Panc1 (cell line): ENCODE data around the gene GTF2E1. TPM values are rescaled to one million over a fixed set of nuclear protein-coding genes. Genes with fewer than 3 reads are reported as not detected.

Source experiments
- ATAC-seq: fragments of 200-7000 bp; cut with Tn5 transposase; 2 replicates; pipeline ENCODE4 v1.9.1; 2020; ENCODE audit warnings: mild to moderate bottlenecking, moderate library complexity
- BruUV-seq: library from RNA; stranded (reverse); fragments of 400-500 nt; replicated peaks from 2 replicates; lab custom pipeline; 2021; lab: Mats Ljungman, UMichigan
- CTCF ChIA-PET: fragments of 300-600 bp; sonication (Branson Sonifier 250); formaldehyde crosslinking; loops from one replicate; lab custom pipeline; 2022; ENCODE audit warnings: antibody characterized with exemption; lab: Charles Lee
- POLR2A ChIA-PET: fragments of 300-600 bp; sonication (Branson Sonifier 250); formaldehyde crosslinking; loops from one replicate; lab custom pipeline; 2022; ENCODE audit warnings: antibody characterized with exemption; lab: Charles Lee
- DNase-seq: peaks from one replicate; pipeline ENCODE4 v3.0.0-alpha.2; 2010; ENCODE audit warnings: low read depth, low spot score
- H3K27ac ChIP-seq: 2 replicates; pipeline ENCODE4 v1.5.1; 2011; ENCODE audit warnings: mild to moderate bottlenecking, low read length, inconsistent platforms
- H3K27me3 ChIP-seq: fragments of 200-500 bp; sonication (Bioruptor generic); 2 replicates; pipeline ENCODE4 v1.6.0; 2014; ENCODE audit warnings: low read length, inconsistent platforms; ENCODE audit not compliant: control insufficient read depth, insufficient read depth
- H3K36me3 ChIP-seq: fragments of 200-500 bp; sonication (Bioruptor generic); 2 replicates; pipeline ENCODE4 v1.5.1; 2014; ENCODE audit warnings: inconsistent platforms, mild to moderate bottlenecking, low read length, moderate library complexity; ENCODE audit not compliant: control insufficient read depth, insufficient read depth
- H3K4me1 ChIP-seq: 2 replicates; pipeline ENCODE4 v1.5.1; 2011; ENCODE audit warnings: inconsistent platforms, mild to moderate bottlenecking, low read length, moderate library complexity; ENCODE audit not compliant: control insufficient read depth, insufficient read depth
- H3K4me3 ChIP-seq, 2 experiments: 2 replicates each; pipeline ENCODE4 v1.5.1; 2011 to 2012; ENCODE audit warnings: low read depth in 2 of 2, low read length in 2 of 2, mild to moderate bottlenecking in 2 of 2, inconsistent platforms in 1 of 2, moderate library complexity in 1 of 2
- H3K9me3 ChIP-seq: fragments of 200-500 bp; sonication (Bioruptor generic); 2 replicates; pipeline ENCODE4 v1.5.1; 2014; ENCODE audit warnings: low read depth, mild to moderate bottlenecking, inconsistent platforms, low read length, moderate library complexity; ENCODE audit not compliant: control insufficient read depth, insufficient read depth
- CTCF ChIP-seq: fragments of 450-650 bp; IDR thresholded peaks from 2 replicates; pipeline ENCODE4 v1.5.1; 2017; ENCODE audit warnings: mild to moderate bottlenecking
- POLR2AphosphoS5 ChIP-seq: IDR thresholded peaks from 2 replicates; pipeline ENCODE4 v1.6.1; 2012; ENCODE audit warnings: mild to moderate bottlenecking, low read depth, low read length, moderate library complexity
- REST ChIP-seq, 2 experiments: IDR thresholded peaks; 2 replicates each; pipeline ENCODE4 v1.6.1; 2011 to 2012; ENCODE audit warnings: low read depth in 2 of 2, control low read depth in 1 of 2, low read length in 1 of 2, mild to moderate bottlenecking in 1 of 2, moderate library complexity in 1 of 2; ENCODE audit not compliant: insufficient read depth in 1 of 2
- SIN3A ChIP-seq: IDR thresholded peaks from 2 replicates; pipeline ENCODE4 v1.6.1; 2012; ENCODE audit warnings: low read depth, mild to moderate bottlenecking, low read length, moderate library complexity, borderline replicate concordance; ENCODE audit not compliant: insufficient read depth
- TCF7L2 ChIP-seq: IDR thresholded peaks from 2 replicates; pipeline ENCODE4 v1.6.1; 2011; ENCODE audit warnings: mild to moderate bottlenecking, low read depth, low read length, inconsistent platforms
- in situ Hi-C: cut with HindIII; loops from 2 replicates; pipeline ENCODE4 v1.10.0; 2016; ENCODE audit warnings: low sequenced_read_pairs, low pct_unique_long_range_greater_than_20kb
- intact Hi-C: fragments of 100-400 bp; cut with micrococcal nuclease; formaldehyde crosslinking; loops from one replicate; pipeline ENCODE4 v1.10.0; 2022; ENCODE audit not compliant: unreplicated experiment
- total RNA-seq: library from RNA; stranded (reverse); gene quantifications from one replicate; pipeline ENCODE4 v1.2.1, GENCODE V29; 2021; ENCODE audit not compliant: unreplicated experiment

Gene GTF2E1
- total RNA-seq, 1 experiment from 2014 or later, result 32.0 TPM

DNA sequence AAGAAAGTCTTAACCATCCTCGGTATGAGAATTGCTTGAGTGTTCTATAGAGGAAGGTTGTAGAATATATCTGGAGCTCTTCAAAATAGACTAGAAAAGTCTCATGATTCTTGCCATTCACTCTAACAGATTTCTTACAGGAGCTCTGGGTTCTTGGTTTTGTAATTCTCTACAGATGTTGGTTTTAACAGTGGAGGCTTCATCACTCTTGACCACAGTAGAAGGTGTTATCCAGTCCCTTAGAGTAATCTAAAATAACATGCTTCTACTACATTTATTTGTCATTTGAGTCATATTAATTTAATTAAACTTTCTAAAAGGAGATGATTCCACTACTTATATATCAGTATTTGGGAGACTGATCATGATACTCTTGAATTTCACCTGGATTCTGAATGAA, 9.7 kb downstream of the GTF2E1 start:
- BruUV-seq, result no TSS peak
- POLR2A ChIA-PET, result no interaction called here
- CTCF ChIA-PET, result no interaction called here

DNA sequence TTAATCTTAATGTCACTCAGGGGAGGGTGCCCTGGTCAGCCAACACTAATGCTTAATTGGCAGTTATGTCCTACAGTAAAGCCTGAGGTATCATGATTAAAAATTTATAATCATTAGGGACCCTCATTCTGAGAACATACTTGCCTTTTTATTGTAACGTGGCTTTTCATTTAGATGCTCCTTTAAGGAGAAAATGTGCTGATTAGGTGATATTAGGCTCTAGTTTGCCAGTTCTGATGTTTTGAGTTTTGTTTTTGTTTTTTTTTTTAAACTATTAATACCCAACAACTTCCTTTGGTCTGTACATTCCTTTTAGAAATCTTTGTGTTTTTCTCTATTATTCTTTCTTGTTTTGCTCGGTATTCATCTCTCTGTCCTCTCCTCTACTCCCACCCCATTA, 10.3 kb downstream of the GTF2E1 start:
- no TSS peak for BruUV-seq
- Histone ChIP-seq H3K9me3 (no peaks in the 10 kb centered on the region), H3K4me1 (no peaks in the 10 kb centered on the region), H3K27me3 (no peaks in the 10 kb centered on the region), H3K27ac (no peak overlapping the region), H3K4me3 (no peak overlapping the region), H3K36me3 (peaks cover 11% of the 10 kb centered on the region)
- no peak for ATAC-seq
- ChIA-PET CTCF (interaction anchor here (0.6 kb wide), 1 partner anchor 13 kb away, joined by 3 read pairs; no protein-coding TSS in a partner anchor), POLR2A (no interaction called here)
- intact Hi-C loops, result no loop called here
- in situ Hi-C loops, result no loop called here
- TF ChIP-seq REST (IDR thresholded peaks at IDR 0.05; ENCODE audit: insufficient read depth in 1 of 2, low read depth in 2 of 2, low read length in 1 of 2) (no peak), SIN3A (no peak), CTCF (no peak), POLR2AphosphoS5 (no peak), TCF7L2 (no peak)
- no peak for DNase-seq

More for the DNA sequence above, 9.7 kb downstream of the GTF2E1 start:
- Histone ChIP-seq H3K36me3 (peaks cover 11% of the 10 kb centered on the region), H3K27ac (no peak overlapping the region), H3K4me1 (no peaks in the 10 kb centered on the region), H3K9me3 (no peaks in the 10 kb centered on the region), H3K27me3 (no peaks in the 10 kb centered on the region), H3K4me3 (no peak overlapping the region)
- TF ChIP-seq REST (IDR thresholded peaks at IDR 0.05; ENCODE audit: insufficient read depth in 1 of 2, low read depth in 2 of 2, low read length in 1 of 2), result no peak
- TF ChIP-seq TCF7L2, result no peak
- no peak for TF ChIP-seq POLR2AphosphoS5
- no peak for TF ChIP-seq CTCF
- no peak for TF ChIP-seq SIN3A
- ATAC-seq, result no peak
- in situ Hi-C loops, result no loop called here
- DNase-seq, result no peak
- intact Hi-C loops, result no loop called here
